OCI-LY7 (cell line): ENCODE data around the gene SLC25A41. TPM values are rescaled to one million over a fixed set of nuclear protein-coding genes. Genes with fewer than 3 reads are reported as not detected.

Experiments used
- BruUV-seq: library from RNA; stranded (reverse); fragments of 400-500 nt; replicated peaks from 2 replicates; lab custom pipeline; 2021; lab: Mats Ljungman, UMichigan
- CTCF ChIA-PET: fragments of 300-600 bp; sonication (Branson Sonifier 250); formaldehyde crosslinking; loops from one replicate; lab custom pipeline; 2022; ENCODE audit warnings: antibody characterized with exemption; ENCODE audit not compliant: unreplicated experiment; lab: Charles Lee
- POLR2A ChIA-PET: fragments of 300-600 bp; sonication (Branson Sonifier 250); formaldehyde crosslinking; loops from one replicate; lab custom pipeline; 2022; ENCODE audit warnings: antibody characterized with exemption; lab: Charles Lee
- DNase-seq: peaks from one replicate; pipeline ENCODE4 v3.0.0-alpha.2; 2015; ENCODE audit warnings: low spot score
- H2AFZ ChIP-seq: fragments of 200-600 bp; sonication (generic), shearing (Covaris generic); 2 replicates; pipeline ENCODE4 v1.6.1; 2014; ENCODE audit warnings: mild to moderate bottlenecking, antibody characterized with exemption, low read length, moderate library complexity
- H3K27ac ChIP-seq: fragments of 200-600 bp; sonication (generic); 2 replicates; pipeline ENCODE4 v1.5.1; 2014; ENCODE audit warnings: mixed run types, low read depth, mild to moderate bottlenecking, moderate library complexity, low read length, inconsistent platforms; ENCODE audit not compliant: poor library complexity, severe bottlenecking
- H3K36me3 ChIP-seq: fragments of 200-600 bp; sonication (generic); 2 replicates; pipeline ENCODE4 v1.6.1; 2014; ENCODE audit warnings: mild to moderate bottlenecking, antibody characterized with exemption, low read length, moderate library complexity, mixed read lengths; ENCODE audit not compliant: insufficient read depth
- H3K4me1 ChIP-seq: fragments of 200-600 bp; sonication (generic); 2 replicates; pipeline ENCODE4 v1.5.1; 2014; ENCODE audit warnings: mild to moderate bottlenecking, low read length; ENCODE audit not compliant: insufficient read depth, poor library complexity, severe bottlenecking
- H3K4me2 ChIP-seq: fragments of 200-600 bp; sonication (generic); 2 replicates; pipeline ENCODE4 v1.6.1; 2014; ENCODE audit warnings: mild to moderate bottlenecking, low read length
- H3K4me3 ChIP-seq: fragments of 200-600 bp; sonication (generic); 2 replicates; pipeline ENCODE4 v1.5.1; 2014; ENCODE audit warnings: mild to moderate bottlenecking, low read depth, low read length; ENCODE audit not compliant: poor library complexity, severe bottlenecking
- H3K79me2 ChIP-seq: fragments of 200-600 bp; sonication (generic); 2 replicates; pipeline ENCODE4 v1.6.1; 2016; ENCODE audit warnings: low read depth, mild to moderate bottlenecking, low read length, moderate library complexity, mixed read lengths; ENCODE audit not compliant: insufficient read depth
- H3K9me2 ChIP-seq: fragments of 200-600 bp; sonication (generic); 2 replicates; pipeline ENCODE4 v1.6.1; 2016; ENCODE audit warnings: mild to moderate bottlenecking, low read length, mixed read lengths; ENCODE audit not compliant: insufficient read depth
- H3K9me3 ChIP-seq: fragments of 200-600 bp; sonication (generic); 2 replicates; pipeline ENCODE4 v1.6.1; 2014; ENCODE audit warnings: mild to moderate bottlenecking, mixed run types, low read length, mixed read lengths
- H4K20me1 ChIP-seq: fragments of 200-600 bp; sonication (generic); 2 replicates; pipeline ENCODE4 v1.6.1; 2014; ENCODE audit warnings: mild to moderate bottlenecking, antibody characterized with exemption, low read length, moderate library complexity, mixed read lengths; ENCODE audit not compliant: insufficient read depth
- CTCF ChIP-seq: fragments of 200-600 bp; sonication (generic); conservative IDR thresholded peaks from 2 replicates; pipeline ENCODE4 v1.5.1; 2014; ENCODE audit warnings: mild to moderate bottlenecking, antibody characterized with exemption, low read length, moderate library complexity, mixed read lengths
- EZH2phosphoT487 ChIP-seq: fragments of 200-600 bp; sonication (generic); IDR thresholded peaks from 2 replicates; pipeline ENCODE4 v1.6.1; 2018; ENCODE audit warnings: low read depth, borderline replicate concordance, mild to moderate bottlenecking, mixed run types, antibody characterized with exemption, low read length, moderate library complexity, mixed read lengths
- intact Hi-C: fragments of 100-400 bp; cut with micrococcal nuclease; formaldehyde crosslinking; loops from one replicate; pipeline ENCODE4 v1.10.0; 2022; ENCODE audit not compliant: unreplicated experiment
- total RNA-seq, 2 experiments: library from RNA; depleted of rRNA in 1 of 2; stranded (reverse); fragments of >200 nt in 1 of 2; shearing (Covaris generic) in 1 of 2; gene quantifications; 2 replicates each; pipeline ENCODE4 v1.2.3, GENCODE V29; 2014 to 2022

Gene SLC25A41
- total RNA-seq, 2 experiments from 2014 or later, result not detected

DNA sequence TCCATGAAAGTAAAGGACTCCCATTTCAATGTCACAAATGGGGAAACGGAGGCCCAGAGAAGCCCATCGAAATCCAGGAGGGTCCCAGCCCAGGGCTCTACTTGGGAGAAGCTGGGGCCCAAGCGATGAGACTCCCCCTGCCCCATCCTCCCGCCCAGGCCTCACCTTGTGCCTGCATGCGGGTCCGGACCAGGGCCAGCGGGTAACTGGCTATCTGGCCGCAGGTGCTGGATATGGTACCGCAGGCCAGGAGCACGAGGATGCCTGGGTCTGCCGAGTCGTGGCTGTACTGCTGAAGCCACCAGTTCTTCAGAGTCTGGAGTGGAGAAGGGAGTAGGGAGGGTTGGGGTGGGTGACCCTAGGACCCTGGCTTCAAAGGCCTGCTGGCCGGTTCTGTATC lies 10.4 kb upstream of the SLC25A41 start:
- ChIA-PET CTCF (no interaction called here), POLR2A (no interaction called here)
- no peak for DNase-seq
- H3K4me1 ChIP-seq, result no peaks in the 10 kb centered on the region
- no peak overlapping the region for H3K27ac ChIP-seq
- peaks cover 41% of the 10 kb centered on the region for H3K36me3 ChIP-seq
- no peaks in the 10 kb centered on the region for H3K9me3 ChIP-seq
- H2AFZ ChIP-seq, result no peak overlapping the region
- H3K79me2 ChIP-seq, result no peaks in the 10 kb centered on the region
- H3K4me3 ChIP-seq, result no peak overlapping the region
- H3K9me2 ChIP-seq, result no peaks in the 10 kb centered on the region
- no peak for TF ChIP-seq CTCF
- TF ChIP-seq EZH2phosphoT487, result no peak
- intact Hi-C loops, result no loop called here
- H3K4me2 ChIP-seq, result no peak overlapping the region
- no peaks in the 10 kb centered on the region for H4K20me1 ChIP-seq
- no TSS peak for BruUV-seq

DNA sequence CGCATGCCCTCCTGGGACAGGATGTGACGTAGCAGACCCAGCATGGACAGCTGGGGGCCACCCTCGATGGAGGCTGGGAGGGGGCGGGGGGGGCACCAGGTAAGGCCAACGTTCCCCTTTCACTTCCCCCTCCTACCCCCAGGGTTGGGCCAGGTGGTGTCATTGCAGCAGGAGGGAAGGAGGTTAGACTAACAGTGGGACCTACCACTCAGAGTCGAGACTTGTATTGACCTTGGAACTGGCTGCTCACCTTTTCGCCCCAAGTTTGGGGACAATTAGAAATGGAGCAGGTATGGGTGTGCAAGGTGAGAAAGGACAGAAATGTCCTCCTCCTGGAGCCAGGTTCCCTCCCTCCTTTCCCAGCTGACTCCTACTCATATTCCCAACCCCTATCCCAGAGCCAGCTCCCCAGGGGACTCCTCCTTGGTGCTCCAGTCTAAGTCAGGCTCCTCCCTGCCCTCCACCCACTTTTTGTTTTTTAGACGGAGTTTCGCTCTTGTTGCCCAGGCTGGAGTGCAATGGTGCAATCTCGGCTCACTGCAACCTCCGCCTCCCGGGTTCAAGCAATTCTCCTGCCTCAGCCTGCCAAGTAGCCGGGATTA lies 8.6 kb upstream of the SLC25A41 start:
- H3K9me3 ChIP-seq, result no peaks in the 10 kb centered on the region
- H3K4me3 ChIP-seq, result no peak overlapping the region
- DNase-seq, result no peak
- no peaks in the 10 kb centered on the region for H3K4me1 ChIP-seq
- intact Hi-C loops, result no loop called here
- H2AFZ ChIP-seq, result no peak overlapping the region
- no peaks in the 10 kb centered on the region for H3K79me2 ChIP-seq
- H3K9me2 ChIP-seq, result no peaks in the 10 kb centered on the region
- no TSS peak for BruUV-seq
- TF ChIP-seq CTCF (no peak), EZH2phosphoT487 (no peak)
- POLR2A ChIA-PET, result no interaction called here
- H4K20me1 ChIP-seq, result no peaks in the 10 kb centered on the region
- no peak overlapping the region for H3K27ac ChIP-seq
- peaks cover 34% of the 10 kb centered on the region for H3K36me3 ChIP-seq
- CTCF ChIA-PET, result no interaction called here
- H3K4me2 ChIP-seq, result no peak overlapping the region

- POLR2A ChIA-PET, result no interaction called here
- no TSS peak for BruUV-seq
Observed at GRCh38 chr19:6440905-6441304, 7.3 kb upstream of the SLC25A41 start.

More at GRCh38 chr19:6440905-6441304, 7.3 kb upstream of the SLC25A41 start:
- Histone ChIP-seq H3K4me1 (no peaks in the 10 kb centered on the region), H3K9me3 (no peaks in the 10 kb centered on the region), H3K4me2 (no peak overlapping the region), H3K79me2 (no peaks in the 10 kb centered on the region), H2AFZ (no peak overlapping the region), H3K9me2 (no peaks in the 10 kb centered on the region), H3K27ac (no peak overlapping the region), H3K36me3 (peaks cover 22% of the 10 kb centered on the region), H3K4me3 (no peak overlapping the region), H4K20me1 (no peaks in the 10 kb centered on the region)
- CTCF ChIA-PET, result no interaction called here
- no peak for TF ChIP-seq CTCF
- no peak for TF ChIP-seq EZH2phosphoT487
- intact Hi-C loops, result no loop called here
- DNase-seq, result no peak
